ENCODE results near the gene CCDC6. TPM values are rescaled to one million over a fixed set of nuclear protein-coding genes. Genes with fewer than 3 reads are reported as not detected.

CCDC6 gene
- total RNA-seq, 4 donors from 2014 or later, result 52.5 to 65.8 (median 57.7) TPM

DNA sequence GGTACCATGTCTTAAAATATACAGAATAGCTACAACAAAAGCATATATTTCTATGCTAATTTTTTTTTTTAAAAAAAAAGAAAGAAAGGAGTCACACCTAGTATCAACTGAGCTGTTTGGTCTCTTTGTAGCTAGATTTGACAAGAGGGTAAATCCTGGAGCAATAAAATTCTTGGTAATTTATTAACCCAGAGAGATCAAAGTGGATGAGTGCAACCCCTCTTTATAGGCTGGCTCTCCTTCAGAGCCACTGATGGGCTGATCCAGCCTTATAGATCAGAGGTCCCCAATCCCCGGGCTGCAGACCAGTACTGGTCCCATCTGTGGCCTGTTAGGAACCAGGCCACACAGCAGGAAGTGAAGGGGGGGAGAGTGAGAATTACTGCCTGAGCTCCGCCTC, 133.3 kb downstream of the CCDC6 start:
- intact Hi-C loops (cut with DNase I), result no loop called here
- Histone ChIP-seq H3K4me3 (no peak overlapping the region), H3K36me3 (no peaks in the 10 kb centered on the region), H3K27me3 (no peaks in the 10 kb centered on the region), H3K4me1 (no peaks in the 10 kb centered on the region), H3K9me3 (no peaks in the 10 kb centered on the region), H3K27ac (no peak overlapping the region)
- TF ChIP-seq POLR2A (IDR thresholded peaks at IDR 0.05) (no peak), CTCF (IDR thresholded peaks at IDR 0.05) (no peak)
- DNase-seq, result no peak
- 90% methylated on average over 1 of the region's 2 CpGs; no CpG with 5 or more reads in 1 of the 2 donors for WGBS, 2 donors

DNA sequence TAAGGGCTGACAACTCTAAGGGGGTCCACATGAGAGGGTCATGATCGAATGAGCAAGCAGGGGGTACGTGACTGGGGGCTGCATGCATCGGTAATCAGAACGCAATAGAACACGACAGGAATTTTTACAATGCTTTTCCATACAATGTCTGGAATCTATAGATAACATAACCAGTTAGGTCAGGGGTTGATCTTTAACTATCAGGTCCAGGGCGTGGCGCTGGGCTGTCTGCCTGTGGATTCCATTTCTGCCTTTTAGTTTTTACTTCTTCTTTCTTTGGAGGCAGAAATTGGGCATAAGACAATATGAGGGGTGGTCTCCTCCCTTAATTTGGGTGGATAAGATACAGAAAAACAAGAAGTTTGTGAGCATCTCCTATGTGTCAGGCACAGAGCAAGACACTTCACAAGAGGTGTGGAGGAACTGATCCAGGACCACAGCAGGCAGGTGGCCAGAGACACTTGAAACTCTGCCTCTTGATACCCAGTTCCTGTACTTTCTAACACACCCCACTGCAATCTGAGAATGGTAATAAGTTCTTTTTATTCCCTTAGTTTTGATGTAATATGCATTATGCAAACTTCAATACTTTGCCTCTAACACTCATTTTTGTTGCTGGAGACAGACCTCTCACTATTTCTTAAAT, 135.1 kb downstream of the CCDC6 start:
- intact Hi-C loops (cut with DNase I), result no loop called here
- Histone ChIP-seq H3K27ac (no peak overlapping the region), H3K4me1 (no peaks in the 10 kb centered on the region), H3K4me3 (no peak overlapping the region), H3K9me3 (no peaks in the 10 kb centered on the region), H3K27me3 (no peaks in the 10 kb centered on the region), H3K36me3 (no peaks in the 10 kb centered on the region)
- WGBS, 2 donors, result 95% methylated on average over 7 of the region's 7 CpGs
- DNase-seq, result no peak
- no peak for TF ChIP-seq POLR2A (IDR thresholded peaks at IDR 0.05)
- TF ChIP-seq CTCF (IDR thresholded peaks at IDR 0.05), result no peak

GRCh38 chr10:59770689-59771088, 135.7 kb downstream of the CCDC6 start:
- DNase-seq, result no peak
- intact Hi-C loops (cut with DNase I), result no loop called here
- TF ChIP-seq CTCF (IDR thresholded peaks at IDR 0.05) (no peak), POLR2A (IDR thresholded peaks at IDR 0.05) (no peak)
- no peaks in the 10 kb centered on the region for H3K27me3 ChIP-seq
- WGBS, 2 donors, result 85 to 97% methylated on average over 6 to 10 of the region's 11 CpGs
- H3K36me3 ChIP-seq, result no peaks in the 10 kb centered on the region
- H3K4me1 ChIP-seq, result no peaks in the 10 kb centered on the region
- H3K27ac ChIP-seq, result no peak overlapping the region
- H3K9me3 ChIP-seq, result no peaks in the 10 kb centered on the region
- H3K4me3 ChIP-seq, result no peak overlapping the region

DNA sequence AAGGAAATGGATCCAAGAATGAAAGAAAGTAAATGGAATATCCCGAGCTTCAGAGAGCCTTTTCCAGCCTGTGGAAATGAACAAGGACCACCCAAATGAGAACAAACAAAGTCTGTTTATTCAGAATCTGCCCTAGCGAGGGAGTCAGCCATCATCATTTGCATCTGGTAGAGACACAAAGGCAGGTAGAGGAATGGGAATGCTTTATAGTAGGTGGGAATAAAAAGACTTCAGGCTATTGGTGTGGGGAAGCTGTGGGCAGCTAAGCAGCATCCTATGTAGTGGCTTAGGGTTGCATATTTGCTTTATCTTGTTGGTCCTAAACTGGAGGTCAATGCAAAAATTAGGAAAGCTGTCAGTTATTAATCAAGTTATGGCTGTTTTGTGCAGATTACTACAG, 143.9 kb downstream of the CCDC6 start:
- Histone ChIP-seq H3K27me3 (no peaks in the 10 kb centered on the region), H3K36me3 (no peaks in the 10 kb centered on the region), H3K4me3 (no peak overlapping the region), H3K27ac (no peak overlapping the region), H3K9me3 (no peaks in the 10 kb centered on the region), H3K4me1 (no peaks in the 10 kb centered on the region)
- WGBS, 2 donors, result 22 to 31% methylated on average over 2 of the region's 2 CpGs
- DNase-seq, result no peak
- intact Hi-C loops (cut with DNase I), result no loop called here
- TF ChIP-seq POLR2A (IDR thresholded peaks at IDR 0.05) (no peak), CTCF (IDR thresholded peaks at IDR 0.05) (no peak)

- TF ChIP-seq POLR2A (IDR thresholded peaks at IDR 0.05), result no peak
- TF ChIP-seq CTCF (IDR thresholded peaks at IDR 0.05), result no peak
Observed at GRCh38 chr10:59757966-59758365, 148.4 kb downstream of the CCDC6 start.

More at GRCh38 chr10:59757966-59758365, 148.4 kb downstream of the CCDC6 start:
- Histone ChIP-seq H3K27me3 (no peaks in the 10 kb centered on the region), H3K36me3 (no peaks in the 10 kb centered on the region), H3K4me1 (no peaks in the 10 kb centered on the region), H3K27ac (no peak overlapping the region), H3K9me3 (no peaks in the 10 kb centered on the region), H3K4me3 (no peak overlapping the region)
- intact Hi-C loops (cut with DNase I), result no loop called here
- WGBS, 2 donors, result 58 to 65% methylated on average over 3 of the region's 3 CpGs
- no peak for DNase-seq
